ENCODE data around the gene KATNIP. TPM values are rescaled to one million over a fixed set of nuclear protein-coding genes. Genes with fewer than 3 reads are reported as not detected.

KATNIP gene
- polyA plus RNA-seq, 1 donor (not counting 4 experiments of a cell fraction or from before 2014, with no cell fraction given): 19.0 TPM

GRCh38 chr16:27598220-27598619 is 48.3 kb downstream of the KATNIP start:
- no peak overlapping the region for H2AFZ ChIP-seq (ENCODE audit: control insufficient read depth, low read length)
- dilution Hi-C loops (cut with MboI; ENCODE audit: extremely low pct_ligation_motif_present, low sequenced_read_pairs): no loop called here
- H3K27me3 ChIP-seq (ENCODE audit: control insufficient read depth, extremely low read depth, insufficient read depth, low read length): no peaks in the 10 kb centered on the region
- no peak overlapping the region for H3K4me2 ChIP-seq (ENCODE audit: control insufficient read depth, extremely low read depth, insufficient read depth, low read depth, low read length)
- no peaks in the 10 kb centered on the region for H4K20me1 ChIP-seq (ENCODE audit: control insufficient read depth, extremely low read depth, insufficient read depth, low read length)
- peaks cover 0 to 3% of the 10 kb centered on the region in 2 experiments for H3K36me3 ChIP-seq (ENCODE audit: control insufficient read depth in 2 of 2, extremely low read depth in 1 of 2, insufficient read depth in 2 of 2, low read length in 2 of 2)
- FAIRE-seq: no peak
- no peak overlapping the region for H3K9ac ChIP-seq (ENCODE audit: control insufficient read depth, extremely low read depth, insufficient read depth, low read length)
- no peak overlapping the region for H3K27ac ChIP-seq (ENCODE audit: control insufficient read depth, insufficient read depth, low read length)
- H3K9me1 ChIP-seq (ENCODE audit: control insufficient read depth, extremely low read depth, insufficient read depth, low read length): no peaks in the 10 kb centered on the region
- no peak overlapping the region for H3K4me3 ChIP-seq (ENCODE audit: control insufficient read depth in 2 of 3, extremely low read depth in 1 of 3, insufficient read depth in 2 of 3, low read depth in 1 of 3, low read length in 3 of 3)
- no peak for TF ChIP-seq CTCF (optimal IDR thresholded peaks at IDR 0.05 in 1 of 3, IDR thresholded peaks at IDR 0.05 in 1 of 3, conservative IDR thresholded peaks at IDR 0.05 in 1 of 3; ENCODE audit: extremely low read depth in 1 of 3, insufficient read depth in 2 of 3, low read length in 3 of 3)
- no peak for TF ChIP-seq EZH2 (IDR thresholded peaks at IDR 0.05; ENCODE audit: low read length)
- H3K4me1 ChIP-seq (ENCODE audit: control insufficient read depth, extremely low read depth, insufficient read depth, low read length): no peaks in the 10 kb centered on the region
- no peaks in the 10 kb centered on the region for H3K9me3 ChIP-seq (ENCODE audit: control insufficient read depth, low read depth, low read length)
- H3K79me2 ChIP-seq (ENCODE audit: control insufficient read depth, insufficient read depth, low read length): no peaks in the 10 kb centered on the region
- no peak for DNase-seq (ENCODE audit: low read depth, low spot score)

- no peaks in the 10 kb centered on the region for H3K79me2 ChIP-seq (ENCODE audit: control insufficient read depth, insufficient read depth, low read length)
- TF ChIP-seq EZH2 (IDR thresholded peaks at IDR 0.05; ENCODE audit: low read length): no peak
- no peak for TF ChIP-seq CTCF (optimal IDR thresholded peaks at IDR 0.05 in 1 of 3, IDR thresholded peaks at IDR 0.05 in 1 of 3, conservative IDR thresholded peaks at IDR 0.05 in 1 of 3; ENCODE audit: extremely low read depth in 1 of 3, insufficient read depth in 2 of 3, low read length in 3 of 3)
- H3K4me1 ChIP-seq (ENCODE audit: control insufficient read depth, extremely low read depth, insufficient read depth, low read length): no peaks in the 10 kb centered on the region
- H3K9me1 ChIP-seq (ENCODE audit: control insufficient read depth, extremely low read depth, insufficient read depth, low read length): no peaks in the 10 kb centered on the region
- FAIRE-seq (no peak), DNase-seq (ENCODE audit: low read depth, low spot score) (no peak)
- no peak overlapping the region for H3K9ac ChIP-seq (ENCODE audit: control insufficient read depth, extremely low read depth, insufficient read depth, low read length)
- no peak overlapping the region for H3K4me3 ChIP-seq (ENCODE audit: control insufficient read depth in 2 of 3, extremely low read depth in 1 of 3, insufficient read depth in 2 of 3, low read depth in 1 of 3, low read length in 3 of 3)
- no peak overlapping the region for H3K4me2 ChIP-seq (ENCODE audit: control insufficient read depth, extremely low read depth, insufficient read depth, low read depth, low read length)
- no peak overlapping the region for H2AFZ ChIP-seq (ENCODE audit: control insufficient read depth, low read length)
- peaks cover 0 to 3% of the 10 kb centered on the region in 2 experiments for H3K36me3 ChIP-seq (ENCODE audit: control insufficient read depth in 2 of 2, extremely low read depth in 1 of 2, insufficient read depth in 2 of 2, low read length in 2 of 2)
- no peaks in the 10 kb centered on the region for H4K20me1 ChIP-seq (ENCODE audit: control insufficient read depth, extremely low read depth, insufficient read depth, low read length)
- no peaks in the 10 kb centered on the region for H3K9me3 ChIP-seq (ENCODE audit: control insufficient read depth, low read depth, low read length)
- no peak overlapping the region for H3K27ac ChIP-seq (ENCODE audit: control insufficient read depth, insufficient read depth, low read length)
- no peaks in the 10 kb centered on the region for H3K27me3 ChIP-seq (ENCODE audit: control insufficient read depth, extremely low read depth, insufficient read depth, low read length)
- dilution Hi-C loops (cut with MboI; ENCODE audit: extremely low pct_ligation_motif_present, low sequenced_read_pairs): no loop called here
Observed at GRCh38 chr16:27598931-27599565, 49.1 kb downstream of the KATNIP start.
